ENCODE data around the gene WBP11. TPM values are rescaled to one million over a fixed set of nuclear protein-coding genes. Genes with fewer than 3 reads are reported as not detected.

WBP11 gene
- total RNA-seq, 1 experiment from 2014 or later = 47.3 TPM

- in situ Hi-C loops (cut with HindIII; ENCODE audit: low pct_unique_long_range_greater_than_20kb, low sequenced_read_pairs) (no loop called here), intact Hi-C loops (cut with micrococcal nuclease; ENCODE audit: unreplicated experiment) (no loop called here)
- ChIA-PET POLR2A (no interaction called here), CTCF (no interaction called here)
- TF ChIP-seq TCF7L2 (IDR thresholded peaks at IDR 0.05; ENCODE audit: low read depth, low read length) (no peak), SIN3A (IDR thresholded peaks at IDR 0.05; ENCODE audit: borderline replicate concordance, insufficient read depth, low read depth, low read length) (no peak), REST (IDR thresholded peaks at IDR 0.05; ENCODE audit: insufficient read depth in 1 of 2, low read depth in 2 of 2, low read length in 1 of 2) (no peak), POLR2AphosphoS5 (IDR thresholded peaks at IDR 0.05; ENCODE audit: low read depth, low read length) (no peak), CTCF (IDR thresholded peaks at IDR 0.05) (no peak)
- Histone ChIP-seq H3K36me3 (ENCODE audit: control insufficient read depth, insufficient read depth, low read length) (no peaks in the 10 kb centered on the region), H3K4me3 (ENCODE audit: low read depth in 2 of 2, low read length in 2 of 2) (no peak overlapping the region), H3K4me1 (ENCODE audit: control insufficient read depth, insufficient read depth, low read length) (no peaks in the 10 kb centered on the region), H3K27ac (ENCODE audit: low read length) (no peak overlapping the region), H3K9me3 (ENCODE audit: control insufficient read depth, insufficient read depth, low read depth, low read length) (no peaks in the 10 kb centered on the region; the same call in 1 of the 2 replicates), H3K27me3 (ENCODE audit: control insufficient read depth, insufficient read depth, low read length) (no peaks in the 10 kb centered on the region)
- DNase-seq (ENCODE audit: low read depth, low spot score) = no peak
- no peak for ATAC-seq
- no TSS peak for BruUV-seq (replicated peaks)
Observed at GRCh38 chr12:14743061-14743460, 60.2 kb downstream of the WBP11 start.

GRCh38 chr12:14741942-14742341, 61.3 kb downstream of the WBP11 start:
- no TSS peak for BruUV-seq (replicated peaks)
- Histone ChIP-seq H3K4me1 (ENCODE audit: control insufficient read depth, insufficient read depth, low read length) (no peaks in the 10 kb centered on the region), H3K27ac (ENCODE audit: low read length) (no peak overlapping the region), H3K36me3 (ENCODE audit: control insufficient read depth, insufficient read depth, low read length) (no peaks in the 10 kb centered on the region), H3K27me3 (ENCODE audit: control insufficient read depth, insufficient read depth, low read length) (no peaks in the 10 kb centered on the region), H3K9me3 (ENCODE audit: control insufficient read depth, insufficient read depth, low read depth, low read length) (no peaks in the 10 kb centered on the region; the same call in 1 of the 2 replicates), H3K4me3 (ENCODE audit: low read depth in 2 of 2, low read length in 2 of 2) (no peak overlapping the region)
- ChIA-PET POLR2A (no interaction called here), CTCF (no interaction called here)
- TF ChIP-seq TCF7L2 (IDR thresholded peaks at IDR 0.05; ENCODE audit: low read depth, low read length) (no peak), CTCF (IDR thresholded peaks at IDR 0.05) (no peak), POLR2AphosphoS5 (IDR thresholded peaks at IDR 0.05; ENCODE audit: low read depth, low read length) (no peak), REST (IDR thresholded peaks at IDR 0.05; ENCODE audit: insufficient read depth in 1 of 2, low read depth in 2 of 2, low read length in 1 of 2) (no peak), SIN3A (IDR thresholded peaks at IDR 0.05; ENCODE audit: borderline replicate concordance, insufficient read depth, low read depth, low read length) (no peak)
- intact Hi-C loops (cut with micrococcal nuclease; ENCODE audit: unreplicated experiment) = no loop called here
- no peak for DNase-seq (ENCODE audit: low read depth, low spot score)
- in situ Hi-C loops (cut with HindIII; ENCODE audit: low pct_unique_long_range_greater_than_20kb, low sequenced_read_pairs) = no loop called here
- ATAC-seq = no peak

All from Panc1 (cell line).